HCT116 (cell line): ENCODE measurements around the gene MED14. TPM values are rescaled to one million over a fixed set of nuclear protein-coding genes. Genes with fewer than 3 reads are reported as not detected.

Source experiments
- ATAC-seq: fragments of 200-7000 bp; cut with Tn5 transposase; 2 replicates; pipeline ENCODE4 v1.9.1; 2020; ENCODE audit warnings: mild to moderate bottlenecking, moderate library complexity
- BruUV-seq: library from RNA; stranded (reverse); fragments of 400-500 nt; replicated peaks from 2 replicates; lab custom pipeline; 2021; lab: Mats Ljungman, UMichigan
- CTCF ChIA-PET: fragments of 300-600 bp; sonication (Branson Sonifier 250); formaldehyde crosslinking; loops from one replicate; lab custom pipeline; 2021; ENCODE audit warnings: antibody characterized with exemption; lab: Charles Lee
- POLR2A ChIA-PET: fragments of 300-600, 350-600 bp; sonication (Branson Sonifier 250); formaldehyde crosslinking; loops from one replicate; lab custom pipeline; 2021; ENCODE audit warnings: antibody characterized with exemption; lab: Charles Lee
- RAD21 ChIA-PET, 2 experiments: fragments of 300-600 bp; sonication (Branson Sonifier 250); formaldehyde crosslinking; loops; one replicate each; lab custom pipeline; 2023; ENCODE audit warnings: low total read pairs in 2 of 2; ENCODE audit not compliant: uncharacterized antibody in 2 of 2, unreplicated experiment in 2 of 2, low non-redundant PET in 1 of 2; lab: Charles Lee
- DNase-seq: peaks from one replicate; pipeline ENCODE4 v3.0.0-alpha.2; 2010; ENCODE audit warnings: low read depth, low spot score
- H2AFZ ChIP-seq: fragments of 200-600 bp; shearing (Covaris generic), sonication (generic); 2 replicates; pipeline ENCODE4 v1.6.1; 2017; ENCODE audit warnings: low read depth, mixed run types, mixed read lengths, antibody characterized with exemption, low read length; ENCODE audit not compliant: poor library complexity, severe bottlenecking
- H3K27ac ChIP-seq: 2 replicates; pipeline ENCODE4 v1.5.1; 2012; ENCODE audit warnings: low read depth, low read length
- H3K27me3 ChIP-seq: fragments of 200-600 bp; sonication (generic); 2 replicates; pipeline ENCODE4 v1.6.1; 2016; ENCODE audit warnings: mixed run types, low read length, mixed read lengths; ENCODE audit not compliant: insufficient read depth
- H3K36me3 ChIP-seq, 2 experiments: fragments of 200-500 bp in 1 of 2; fragments of 200-600 bp in 1 of 2; sonication (Bioruptor generic) in 1 of 2; sonication (generic) in 1 of 2; 2 replicates each; pipeline versions ENCODE4 v1.5.1 to v1.6.1; 2014 to 2016; ENCODE audit warnings: low read length in 2 of 2, inconsistent platforms in 1 of 2, mixed read lengths in 1 of 2, mixed run types in 1 of 2; ENCODE audit not compliant: insufficient read depth in 2 of 2, control insufficient read depth in 1 of 2
- H3K4me1 ChIP-seq, 2 experiments: fragments of 200-600 bp in 1 of 2; sonication (generic) in 1 of 2; 2 replicates each; pipeline versions ENCODE4 v1.5.1 to v1.6.1; 2012 to 2017; ENCODE audit warnings: low read length in 2 of 2, inconsistent platforms in 1 of 2, mild to moderate bottlenecking in 1 of 2, mixed read lengths in 1 of 2, mixed run types in 1 of 2, moderate library complexity in 1 of 2; ENCODE audit not compliant: insufficient read depth in 2 of 2, control insufficient read depth in 1 of 2
- H3K4me2 ChIP-seq: fragments of 200-600 bp; sonication (generic); 2 replicates; pipeline ENCODE4 v1.6.1; 2017; ENCODE audit warnings: mixed run types, low read length, mixed read lengths
- H3K4me3 ChIP-seq, 2 experiments: fragments of 200-600 bp in 1 of 2; sonication (generic) in 1 of 2; replicated peaks in 1 of 2; 2 replicates each; pipeline ENCODE4 v1.5.1; 2011 to 2016; ENCODE audit warnings: low read length in 2 of 2, control low read depth in 1 of 2, low read depth in 1 of 2, mild to moderate bottlenecking in 1 of 2, mixed read lengths in 1 of 2, mixed run types in 1 of 2
- H3K79me2 ChIP-seq: fragments of 200-600 bp; sonication (generic); 2 replicates; pipeline ENCODE4 v1.6.1; 2017; ENCODE audit warnings: mild to moderate bottlenecking, mixed run types, low read length, moderate library complexity, mixed read lengths; ENCODE audit not compliant: insufficient read depth
- H3K9ac ChIP-seq: fragments of 200-600 bp; sonication (generic); 2 replicates; pipeline ENCODE4 v1.6.1; 2016; ENCODE audit warnings: low read length, mixed read lengths
- H3K9me2 ChIP-seq: fragments of 200-600 bp; sonication (generic), shearing (Covaris generic); 2 replicates; pipeline ENCODE4 v1.6.1; 2017; ENCODE audit warnings: mixed run types, mild to moderate bottlenecking, moderate library complexity; ENCODE audit not compliant: insufficient read depth
- H3K9me3 ChIP-seq, 2 experiments: fragments of 200-500 bp in 1 of 2; fragments of 200-600 bp in 1 of 2; sonication (Bioruptor generic) in 1 of 2; sonication (generic) in 1 of 2; 2 replicates each; pipeline ENCODE4 v1.6.1; 2014 to 2017; ENCODE audit warnings: low read length in 2 of 2, mixed read lengths in 2 of 2, inconsistent platforms in 1 of 2, low read depth in 1 of 2, mild to moderate bottlenecking in 1 of 2, mixed run types in 1 of 2, moderate library complexity in 1 of 2; ENCODE audit not compliant: control insufficient read depth in 1 of 2, insufficient read depth in 1 of 2
- H4K20me1 ChIP-seq: fragments of 200-600 bp; sonication (generic), shearing (Covaris generic); 2 replicates; pipeline ENCODE4 v1.6.1; 2017; ENCODE audit warnings: mixed run types, mild to moderate bottlenecking, moderate library complexity; ENCODE audit not compliant: insufficient read depth
- ATF3 ChIP-seq: IDR thresholded peaks from 2 replicates; pipeline ENCODE4 v1.6.1; 2012
- EZH2 ChIP-seq: fragments of 200-600 bp; sonication (generic); IDR thresholded peaks from 2 replicates; pipeline ENCODE4 v1.6.1; 2017; ENCODE audit warnings: antibody characterized with exemption, mixed run types
- EZH2phosphoT487 ChIP-seq: fragments of 200-600 bp; IDR thresholded peaks from 2 replicates; pipeline ENCODE4 v1.6.1; 2018; ENCODE audit warnings: antibody characterized with exemption, borderline replicate concordance
- MAX ChIP-seq: IDR thresholded peaks from 2 replicates; pipeline ENCODE4 v1.6.1; 2012
- POLR2A ChIP-seq: IDR thresholded peaks from 2 replicates; pipeline ENCODE4 v1.7.0; 2011; ENCODE audit warnings: borderline replicate concordance; ENCODE audit not compliant: insufficient read depth, insufficient read length; ENCODE audit errors: extremely low read depth
- POLR2AphosphoS5 ChIP-seq: IDR thresholded peaks from 2 replicates; pipeline ENCODE4 v1.6.1; 2011; ENCODE audit warnings: mild to moderate bottlenecking, low read depth, low read length, moderate library complexity
- REST ChIP-seq: IDR thresholded peaks from 2 replicates; pipeline ENCODE4 v1.6.1; 2012; ENCODE audit warnings: low read depth
- SIN3A ChIP-seq: IDR thresholded peaks from 2 replicates; pipeline ENCODE4 v1.6.1; 2012; ENCODE audit warnings: low read depth
- SP1 ChIP-seq: IDR thresholded peaks from 2 replicates; pipeline ENCODE4 v1.6.1; 2012; ENCODE audit warnings: low read depth
- YY1 ChIP-seq: IDR thresholded peaks from 2 replicates; pipeline ENCODE4 v1.6.1; 2011; ENCODE audit warnings: low read length, low read depth, moderate library complexity, mild to moderate bottlenecking; ENCODE audit not compliant: insufficient replicate concordance; ENCODE audit errors: extremely low read depth
- intact Hi-C: fragments of 100-400 bp; cut with micrococcal nuclease; formaldehyde crosslinking; loops from 2 replicates; pipeline ENCODE4 v1.10.0; 2022
- total RNA-seq: library from RNA; stranded (reverse); gene quantifications from one replicate; pipeline ENCODE4 v1.2.1, GENCODE V29; 2021; ENCODE audit not compliant: unreplicated experiment

The MED14 gene
- total RNA-seq, 1 experiment from 2014 or later: 51.8 TPM

GRCh38 chrX:40663078-40663740 lies 72.1 kb downstream of the MED14 start (continued):
- TF ChIP-seq EZH2phosphoT487: no peak
- TF ChIP-seq MAX: no peak
- TF ChIP-seq SIN3A: no peak
- TF ChIP-seq YY1: no peak
- TF ChIP-seq POLR2A: no peak

- POLR2A ChIA-PET: no interaction called here
Observed at GRCh38 chrX:40661489-40661888, 73.9 kb downstream of the MED14 start.

More at GRCh38 chrX:40661489-40661888, 73.9 kb downstream of the MED14 start:
- H3K27ac ChIP-seq: no peak overlapping the region
- H3K79me2 ChIP-seq: no peaks in the 10 kb centered on the region
- H3K9me2 ChIP-seq: no peaks in the 10 kb centered on the region
- no peaks in the 10 kb centered on the region for H4K20me1 ChIP-seq
- ChIA-PET RAD21 (no interaction called here), CTCF (no interaction called here)
- no peak for ATAC-seq
- no peaks in the 10 kb centered on the region for H3K27me3 ChIP-seq
- H3K4me1 ChIP-seq: no peaks in the 10 kb centered on the region
- BruUV-seq: no TSS peak
- H3K4me3 ChIP-seq: no peak overlapping the region
- intact Hi-C loops: no loop called here
- no peaks in the 10 kb centered on the region for H3K9me3 ChIP-seq
- H3K36me3 ChIP-seq: peaks cover 0 to 9% of the 10 kb centered on the region in 2 experiments; a peak in 2 of 4 replicates
- H3K4me2 ChIP-seq: no peak overlapping the region
- no peak for DNase-seq
- no peak overlapping the region for H2AFZ ChIP-seq
- H3K9ac ChIP-seq: no peak overlapping the region
- TF ChIP-seq ATF3 (no peak), EZH2 (no peak), MAX (no peak), SIN3A (no peak), POLR2AphosphoS5 (no peak), SP1 (no peak), REST (no peak)
